Measurements from ENCODE around the gene IGFBP7.

- TF ChIP-seq CTCF (IDR thresholded peaks at IDR 0.05; ENCODE audit: low read length) (no peak), EZH2 (optimal IDR thresholded peaks at IDR 0.05; ENCODE audit: low read depth, low read length) (no peak), EZH2phosphoT487 (IDR thresholded peaks at IDR 0.05; ENCODE audit: low read length) (no peak)
Measured at GRCh38 chr4:57051524-57051923, 58.7 kb downstream of the IGFBP7 start.

All from MM.1S (cell line).